Activated naive CD4-positive, alpha-beta T cell treated with anti-CD3 and anti-CD28 coated beads, Interleukin-2, amount 50 U/mL, for 72 hours (primary cell): ENCODE results near the gene CHST12. TPM values are rescaled to one million over a fixed set of nuclear protein-coding genes. Genes with fewer than 3 reads are reported as not detected.
"Not testable (repeated sequence)": the region's sequence is repeated elsewhere in the genome, so short reads cannot be mapped to it uniquely, and the experiment has no call there.

Source experiments
- ATAC-seq, 2 donors: fragments of 150-1000 bp; cut with Tn5 transposase; 2 replicates each; pipeline ENCODE4 v1.10.0; 2021; ENCODE audit warnings: mild to moderate bottlenecking in 2 of 2, moderate library complexity in 2 of 2
- DNase-seq, 2 donors: peaks; one replicate each; pipeline ENCODE4 v3.0.0; 2021 to 2022; ENCODE audit warnings: low spot score in 2 of 2
- H3K27ac Mint-ChIP-seq, 2 donors: one replicate each; pipeline ENCODE4 v1.8.0; 2022; ENCODE audit warnings: mild to moderate bottlenecking in 2 of 2, mixed read lengths in 2 of 2
- H3K36me3 Mint-ChIP-seq, 2 donors: one replicate each; pipeline ENCODE4 v1.8.0; 2022; ENCODE audit warnings: mixed read lengths in 2 of 2
- H3K9me3 Mint-ChIP-seq, 2 donors: one replicate each; pipeline ENCODE4 v1.8.0; 2022; ENCODE audit warnings: mixed read lengths in 2 of 2
- total RNA-seq, 2 donors: library from RNA; stranded (reverse); gene quantifications; one replicate each; pipeline ENCODE4 v1.2.3, GENCODE V29; 2022

CHST12 gene
- total RNA-seq, 2 donors from 2014 or later, result 1.3 to 2.6 TPM

DNA sequence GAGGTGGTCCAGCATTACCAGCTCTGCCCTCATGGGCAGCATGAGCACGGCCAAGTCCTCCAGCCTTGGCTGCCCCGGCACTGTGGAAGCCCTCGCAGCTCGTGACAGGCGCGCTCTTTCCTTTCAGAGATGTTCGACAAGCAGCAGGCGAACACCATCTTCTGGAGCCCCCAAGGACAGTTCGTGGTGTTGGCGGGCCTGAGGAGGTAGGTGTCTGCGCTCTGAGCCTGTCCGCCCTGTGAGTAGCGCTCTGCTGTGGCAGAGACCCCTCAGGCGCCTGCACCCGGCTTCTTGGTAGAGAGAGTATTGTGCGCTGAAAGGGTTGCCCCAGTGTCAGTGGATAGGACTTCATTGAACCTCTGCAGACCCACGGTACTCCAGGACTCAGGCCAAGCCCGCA is 29.0 kb upstream of the CHST12 start:
- no peaks in the 10 kb centered on the region for H3K9me3 Mint-ChIP-seq
- ATAC-seq, result no peak
- peaks cover 28 to 46% of the 10 kb centered on the region in 2 donors for H3K36me3 Mint-ChIP-seq
- no peak for DNase-seq
- no peak overlapping the region for H3K27ac Mint-ChIP-seq

DNA sequence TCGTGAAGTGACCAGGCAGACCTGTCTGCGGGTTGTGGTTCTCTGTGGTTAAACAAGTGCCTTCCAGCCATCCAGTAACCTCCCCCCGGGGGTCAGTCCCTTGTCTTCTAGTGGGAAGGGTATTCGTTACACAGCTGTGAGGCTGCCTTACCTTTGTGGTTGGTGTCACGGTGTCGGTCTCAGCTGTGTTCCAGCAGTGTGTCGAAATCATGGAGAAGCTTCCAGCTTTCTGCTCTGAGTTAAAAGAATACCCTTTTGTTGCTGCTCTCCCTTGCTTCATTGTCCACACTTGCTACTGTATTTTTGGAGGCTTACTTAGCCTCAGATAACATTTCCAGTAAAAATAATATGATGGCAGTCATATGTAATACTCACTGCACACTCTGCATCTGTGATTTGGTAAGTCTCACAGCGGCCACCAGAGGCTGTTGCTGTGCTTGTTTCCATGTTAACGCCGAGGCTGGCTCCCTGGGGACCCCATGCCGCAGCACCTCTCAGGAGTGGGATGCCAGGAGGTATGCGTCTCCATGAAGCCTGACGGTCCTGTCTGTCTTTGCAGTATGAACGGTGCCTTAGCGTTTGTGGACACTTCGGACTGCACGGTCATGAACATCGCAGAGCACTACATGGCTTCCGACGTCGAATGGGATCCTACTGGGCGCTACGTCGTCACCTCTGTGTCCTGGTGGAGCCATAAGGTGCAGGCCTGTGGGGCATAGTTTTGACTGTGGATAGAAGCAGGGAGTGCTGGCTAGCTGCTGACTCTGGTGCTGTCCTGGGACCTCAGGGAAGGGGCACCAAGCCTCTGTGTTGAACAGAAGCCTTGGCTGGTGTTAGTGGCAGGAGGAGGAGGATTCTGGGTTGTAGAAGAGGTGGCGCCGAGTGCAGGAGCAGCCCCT is 28.3 kb upstream of the CHST12 start:
- Mint-ChIP-seq H3K9me3 (no peaks in the 10 kb centered on the region), H3K36me3 (peaks cover 30 to 48% of the 10 kb centered on the region in 2 donors), H3K27ac (peak overlapping the region in 1 of 2 donors; percentile 52)
- DNase-seq (no peak), ATAC-seq (no peak)

DNA sequence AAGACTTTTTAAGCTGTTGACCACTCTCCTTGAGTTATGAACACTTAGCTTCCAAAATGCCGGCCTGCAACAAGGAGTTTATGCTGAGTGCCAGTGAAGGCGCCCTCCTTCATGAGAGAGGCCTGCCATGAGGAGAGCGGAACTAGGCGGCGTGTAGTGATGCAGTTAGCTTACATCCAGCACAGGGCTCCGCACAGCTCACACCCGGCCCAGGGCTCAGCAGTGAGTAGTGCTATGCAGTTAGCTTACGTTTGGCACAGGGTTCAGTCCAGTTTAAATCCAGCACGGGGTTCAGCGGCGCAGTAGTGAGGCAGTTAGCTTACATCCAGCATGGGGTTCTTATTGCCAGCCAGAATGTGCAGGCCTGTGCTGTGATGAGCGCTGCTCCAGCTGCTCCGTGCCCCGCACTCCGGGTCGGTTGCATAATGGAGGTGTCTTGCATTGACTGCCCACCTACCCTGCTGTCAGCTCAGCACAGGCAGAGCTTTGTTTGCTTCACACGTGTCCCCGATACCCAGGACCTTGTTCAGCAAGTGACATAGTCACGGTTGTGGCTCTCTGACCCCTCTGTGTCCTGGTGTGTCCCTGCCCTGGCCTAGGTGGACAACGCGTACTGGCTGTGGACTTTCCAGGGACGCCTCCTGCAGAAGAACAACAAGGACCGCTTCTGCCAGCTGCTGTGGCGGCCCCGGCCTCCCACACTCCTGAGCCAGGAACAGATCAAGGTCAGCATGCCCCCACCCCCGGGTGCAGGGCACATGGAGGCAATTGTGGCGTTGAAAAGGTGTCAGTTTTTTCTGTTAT is 26.9 kb upstream of the CHST12 start:
- no peak for DNase-seq
- H3K27ac Mint-ChIP-seq, result no peak overlapping the region
- peak in 1 of 2 donors; percentile 5 for ATAC-seq
- peaks cover 28 to 53% of the 10 kb centered on the region in 2 donors for H3K36me3 Mint-ChIP-seq
- no peaks in the 10 kb centered on the region for H3K9me3 Mint-ChIP-seq

DNA sequence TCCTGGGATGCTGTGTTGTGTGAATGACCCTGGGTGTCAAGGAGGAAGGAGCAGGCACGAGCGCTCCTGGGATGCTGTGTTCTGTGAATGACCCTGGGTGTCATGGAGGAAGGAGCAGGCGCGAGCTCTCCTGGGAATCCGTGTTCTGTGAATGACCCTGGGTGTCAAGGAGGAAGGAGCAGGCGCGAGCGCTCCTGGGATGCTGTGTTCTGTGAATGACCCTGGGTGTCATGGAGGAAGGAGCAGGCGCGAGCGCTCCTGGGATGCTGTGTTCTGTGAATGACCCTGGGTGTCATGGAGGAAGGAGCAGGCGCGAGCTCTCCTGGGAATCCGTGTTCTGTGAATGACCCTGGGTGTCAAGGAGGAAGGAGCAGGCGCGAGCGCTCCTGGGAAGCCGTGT is 25.9 kb upstream of the CHST12 start:
- not testable (repeated sequence) for H3K27ac Mint-ChIP-seq, ATAC-seq, H3K9me3 Mint-ChIP-seq, DNase-seq
- peaks cover 23 to 43% of the 10 kb centered on the region in 2 donors for H3K36me3 Mint-ChIP-seq

DNA sequence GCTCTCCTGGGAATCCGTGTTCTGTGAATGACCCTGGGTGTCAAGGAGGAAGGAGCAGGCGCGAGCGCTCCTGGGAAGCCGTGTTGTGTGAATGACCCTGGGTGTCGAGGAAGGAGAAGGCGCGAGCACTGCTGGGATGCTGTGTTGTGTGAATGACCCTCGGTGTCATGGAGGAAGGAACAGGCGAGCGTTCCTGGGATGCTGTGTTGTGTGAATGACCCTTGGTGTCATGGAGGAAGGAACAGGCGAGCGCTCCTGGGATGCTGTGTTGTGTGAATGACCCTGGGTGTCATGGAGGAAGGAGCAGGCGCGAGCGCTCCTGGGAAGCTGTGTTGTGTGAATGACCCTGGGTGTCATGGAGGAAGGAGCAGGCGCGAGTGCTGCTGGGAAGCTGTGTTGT is 25.3 kb upstream of the CHST12 start:
- DNase-seq, ATAC-seq, H3K9me3 Mint-ChIP-seq: not testable (repeated sequence)
- Mint-ChIP-seq H3K36me3 (peaks cover 23 to 38% of the 10 kb centered on the region in 2 donors), H3K27ac (peak overlapping the region in 1 of 2 donors; percentile 3)

DNA sequence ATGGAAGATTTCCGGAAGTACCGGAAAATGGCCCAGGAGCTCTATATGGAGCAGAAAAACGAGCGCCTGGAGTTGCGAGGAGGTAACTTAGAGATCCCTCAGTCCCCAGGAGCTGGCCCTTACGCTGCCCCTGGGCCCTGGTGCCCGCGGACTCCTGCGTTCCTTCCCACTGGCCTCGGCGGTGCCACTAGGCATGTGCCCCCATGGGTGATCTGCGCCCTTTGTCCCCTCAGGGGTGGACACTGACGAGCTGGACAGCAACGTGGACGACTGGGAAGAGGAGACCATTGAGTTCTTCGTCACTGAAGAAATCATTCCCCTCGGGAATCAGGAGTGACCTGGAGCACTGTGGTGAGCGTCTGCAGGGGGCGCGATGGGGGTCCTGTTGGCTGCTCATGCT is 24.2 kb upstream of the CHST12 start:
- ATAC-seq (no peak), DNase-seq (no peak)
- Mint-ChIP-seq H3K27ac (peak overlapping the region in 1 of 2 donors; percentile 55), H3K36me3 (peaks cover 23 to 38% of the 10 kb centered on the region in 2 donors), H3K9me3 (no peaks in the 10 kb centered on the region)

DNA sequence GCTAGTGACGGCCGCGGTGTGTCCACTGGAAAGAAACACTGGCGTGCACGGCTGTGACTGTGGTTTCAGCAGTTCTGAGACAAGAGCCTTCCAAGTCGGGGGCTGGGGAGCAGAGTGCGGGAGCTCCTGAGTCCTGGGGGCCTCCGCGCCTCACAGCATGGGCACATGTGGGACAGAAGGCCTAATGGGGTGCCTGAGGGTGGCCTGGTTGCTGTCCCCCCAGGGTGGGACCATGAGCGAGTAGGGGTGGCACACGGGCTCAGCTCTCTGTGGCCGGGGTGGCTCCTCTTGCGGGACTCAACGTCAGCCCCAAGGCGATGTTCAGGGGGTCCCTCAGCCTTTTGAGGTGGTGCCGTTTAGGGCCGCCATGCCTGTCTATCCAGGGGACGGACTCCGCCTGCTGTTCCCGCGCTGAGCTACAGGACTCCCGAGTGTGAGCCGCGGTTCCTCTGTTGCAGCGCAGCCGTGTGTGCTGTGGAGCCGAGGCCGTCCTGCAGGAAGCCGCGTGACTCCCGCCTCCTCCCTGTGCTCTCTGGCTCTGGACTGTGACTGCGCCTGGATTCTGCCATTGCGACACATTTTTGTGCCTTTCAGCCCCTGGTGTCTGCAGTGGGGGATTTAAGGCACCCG is 23.5 kb upstream of the CHST12 start:
- ATAC-seq (peak in 1 of 2 donors; percentile 3), DNase-seq (no peak)
- Mint-ChIP-seq H3K27ac (peak overlapping the region in 1 of 2 donors; percentile 44), H3K9me3 (no peaks in the 10 kb centered on the region), H3K36me3 (peaks cover 20 to 38% of the 10 kb centered on the region in 2 donors)

DNA sequence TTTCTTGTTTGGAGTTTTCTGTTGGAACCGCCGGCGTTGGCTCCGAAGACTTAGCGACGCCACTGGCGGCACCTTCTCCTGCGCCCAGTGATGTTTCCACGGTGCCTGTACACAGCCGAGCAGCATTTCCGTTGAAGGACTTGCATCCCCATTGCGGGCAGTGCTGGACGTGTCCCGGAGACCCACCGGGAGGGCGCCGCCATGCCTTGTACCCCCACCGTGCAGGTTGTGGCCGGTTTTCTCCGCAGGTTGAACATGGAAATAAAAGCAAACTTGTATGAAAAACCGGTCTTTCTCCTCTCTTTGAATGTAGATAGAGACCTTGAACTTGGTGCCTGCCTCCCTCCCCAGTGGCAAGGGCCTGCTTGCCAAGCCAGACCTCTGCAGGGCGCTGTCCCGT is 22.9 kb upstream of the CHST12 start:
- ATAC-seq, result no peak
- no peaks in the 10 kb centered on the region for H3K9me3 Mint-ChIP-seq
- peak overlapping the region in 1 of 2 donors; percentile 44 for H3K27ac Mint-ChIP-seq
- DNase-seq, result no peak
- peaks cover 15 to 32% of the 10 kb centered on the region in 2 donors for H3K36me3 Mint-ChIP-seq

DNA sequence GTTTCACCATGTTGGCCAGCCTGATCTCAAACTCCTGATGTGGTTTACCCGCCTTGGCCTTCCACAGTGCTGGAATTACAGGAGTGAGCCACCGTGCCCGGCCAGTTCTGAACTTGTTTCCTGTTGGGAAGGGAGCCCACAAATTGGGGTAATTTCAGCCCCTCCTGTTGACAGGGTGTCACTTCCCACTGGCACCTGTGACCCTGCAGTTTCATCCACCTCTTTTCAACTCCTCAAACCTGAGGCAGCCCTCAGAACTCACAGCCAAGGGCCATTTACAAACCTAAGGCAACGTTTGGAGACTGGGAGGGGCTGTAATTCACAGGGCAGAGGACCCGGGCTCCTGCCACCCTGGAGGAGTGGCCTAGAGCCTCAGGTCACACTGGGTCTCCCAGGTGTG is 22.2 kb upstream of the CHST12 start:
- DNase-seq (no peak), ATAC-seq (no peak)
- Mint-ChIP-seq H3K27ac (no peak overlapping the region), H3K36me3 (peaks cover 15 to 29% of the 10 kb centered on the region in 2 donors), H3K9me3 (no peaks in the 10 kb centered on the region)

DNA sequence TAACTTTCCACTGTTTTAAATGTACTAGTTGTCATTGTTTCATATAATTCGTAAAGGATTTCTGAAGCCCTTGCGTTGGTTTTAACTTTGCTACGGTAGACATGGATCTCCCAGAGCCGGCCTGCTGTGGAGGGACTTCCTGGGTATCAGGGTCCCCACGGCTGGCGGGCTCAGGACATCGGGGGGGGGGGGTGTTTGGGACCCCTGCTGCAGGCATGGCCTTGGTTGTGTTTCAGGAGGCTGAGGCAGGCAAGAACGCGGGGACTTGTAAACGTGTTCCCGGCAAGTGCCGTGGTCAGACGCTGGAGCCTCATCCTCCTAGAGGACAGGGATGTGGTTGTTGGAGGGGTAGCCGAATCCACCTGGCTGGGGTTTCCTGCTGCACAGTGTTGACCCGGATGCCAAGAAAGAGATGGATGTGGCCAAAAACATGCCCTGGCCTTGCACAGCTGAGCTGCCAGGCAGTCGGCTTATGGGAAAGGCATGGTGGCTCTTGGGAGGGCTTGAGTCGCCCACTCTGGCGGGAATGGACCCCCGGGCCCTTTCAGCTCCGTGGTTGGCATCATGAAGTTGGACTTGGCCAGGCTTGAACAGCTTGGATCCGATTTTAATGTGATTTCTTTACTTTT is 21.4 kb upstream of the CHST12 start:
- no peak for DNase-seq
- no peak for ATAC-seq
- Mint-ChIP-seq H3K9me3 (no peaks in the 10 kb centered on the region), H3K36me3 (peaks cover 12 to 26% of the 10 kb centered on the region in 2 donors), H3K27ac (peak overlapping the region in 1 of 2 donors; percentile 29)

DNA sequence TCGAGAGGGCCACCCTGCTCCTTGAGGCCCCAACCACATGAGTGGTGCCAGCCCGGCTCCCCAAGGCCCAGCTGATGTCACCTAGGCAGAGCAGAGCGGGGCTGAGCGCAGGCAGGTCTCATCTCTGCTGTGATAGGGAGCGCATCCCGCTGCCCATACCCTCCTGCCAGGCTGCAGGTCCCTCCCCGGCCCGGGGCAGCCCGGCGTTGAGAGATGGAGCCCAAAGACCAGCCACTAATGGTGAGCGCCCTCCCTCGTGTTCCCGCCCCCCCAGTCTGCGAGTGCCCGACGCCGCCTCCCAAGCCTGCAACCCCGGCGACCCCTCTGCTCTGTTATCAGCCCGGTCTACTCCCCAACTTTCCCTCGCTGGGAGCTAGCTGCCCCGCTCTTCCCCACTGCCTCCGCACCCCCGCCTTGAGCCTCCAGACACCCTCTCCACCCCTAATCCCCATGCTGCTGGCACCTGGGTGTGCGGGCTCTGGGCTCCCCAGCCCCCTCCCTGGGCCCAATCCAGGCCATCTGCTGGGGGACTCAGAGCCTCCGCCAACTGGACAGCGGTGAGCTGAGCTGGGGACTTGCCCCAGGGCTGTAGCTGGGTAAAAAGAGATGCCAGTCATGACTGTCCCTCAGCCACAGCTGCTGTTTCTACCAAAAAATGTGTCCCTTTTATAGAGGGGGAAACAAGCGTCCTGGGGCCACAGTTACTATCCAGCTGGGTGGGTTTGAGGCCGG is 19.7 kb upstream of the CHST12 start:
- ATAC-seq (peak in 1 of 2 donors; percentile 5), DNase-seq (no peak)
- Mint-ChIP-seq H3K9me3 (no peaks in the 10 kb centered on the region), H3K27ac (no peak overlapping the region), H3K36me3 (peaks cover 7 to 14% of the 10 kb centered on the region in 2 donors)

DNA sequence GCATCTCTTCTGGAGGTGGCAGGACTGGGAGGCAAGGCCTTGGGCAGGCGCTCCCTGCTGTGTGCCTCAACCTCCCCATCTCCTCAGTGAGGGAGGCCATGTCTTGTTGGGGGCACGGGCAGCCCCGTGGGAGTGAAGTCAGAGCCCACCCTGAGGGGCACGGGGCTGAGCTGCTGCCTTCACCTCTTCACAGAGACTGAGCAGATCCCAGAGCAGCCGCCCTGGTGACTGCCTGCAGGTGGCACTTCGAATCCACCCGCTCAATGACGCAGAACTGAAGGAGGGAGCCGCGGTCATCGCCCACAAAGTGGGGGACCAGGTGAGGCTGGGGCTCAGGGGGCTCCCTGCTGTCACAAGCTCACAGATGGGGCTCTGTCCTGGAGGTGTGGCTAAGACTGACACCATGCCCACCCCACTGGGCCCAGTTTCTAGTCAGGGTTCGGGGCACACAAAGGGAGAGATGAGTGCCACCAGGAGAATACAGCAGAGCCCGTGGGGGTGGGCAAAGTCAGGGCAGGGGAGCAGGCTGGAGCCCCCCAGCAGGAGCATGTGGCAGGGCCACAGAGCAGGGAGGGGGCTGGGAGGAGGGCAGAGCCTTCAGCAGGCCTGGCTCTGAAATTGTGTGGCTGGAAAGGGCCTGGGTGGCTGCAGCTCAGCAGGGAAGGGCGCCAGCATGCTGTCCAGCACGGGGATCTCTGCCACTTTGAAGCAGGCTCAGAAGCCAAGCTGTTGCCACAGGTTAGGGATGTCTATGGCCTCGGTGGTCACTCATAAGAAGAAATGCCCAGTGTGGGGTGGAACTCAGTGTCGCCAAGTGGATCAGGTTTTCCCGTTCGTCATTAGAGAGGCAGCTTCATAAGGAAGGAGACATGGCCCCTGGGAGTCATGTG is 18.8 kb upstream of the CHST12 start:
- Mint-ChIP-seq H3K36me3 (peaks cover under 1 to 8% of the 10 kb centered on the region in 2 donors), H3K27ac (peak overlapping the region in 1 of 2 donors; percentile 36), H3K9me3 (no peaks in the 10 kb centered on the region)
- DNase-seq (no peak), ATAC-seq (peak in 1 of 2 donors; percentile 23)

DNA sequence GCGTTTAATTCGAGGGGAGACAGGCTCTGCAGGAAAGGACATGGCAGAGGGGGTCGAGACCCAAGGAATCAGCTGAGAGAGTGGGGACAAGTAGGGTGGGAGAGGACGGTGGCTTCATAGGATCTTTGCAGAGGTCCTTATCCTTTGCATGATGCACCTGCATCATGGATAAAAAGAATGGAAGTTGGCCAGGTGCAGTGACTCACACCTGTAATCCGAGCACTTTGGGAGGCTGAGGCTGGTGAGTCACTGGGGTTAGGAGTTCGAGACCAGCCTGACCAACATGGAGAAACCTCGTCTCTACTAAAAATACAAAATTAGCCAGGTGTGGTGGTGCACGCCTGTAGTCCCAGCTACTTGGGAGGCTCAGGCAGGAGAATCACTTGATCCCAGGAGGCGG is 17.3 kb upstream of the CHST12 start:
- not testable (repeated sequence) for H3K36me3 Mint-ChIP-seq, H3K9me3 Mint-ChIP-seq, DNase-seq, ATAC-seq
- H3K27ac Mint-ChIP-seq, result peak overlapping the region in 1 of 2 donors; percentile 44

DNA sequence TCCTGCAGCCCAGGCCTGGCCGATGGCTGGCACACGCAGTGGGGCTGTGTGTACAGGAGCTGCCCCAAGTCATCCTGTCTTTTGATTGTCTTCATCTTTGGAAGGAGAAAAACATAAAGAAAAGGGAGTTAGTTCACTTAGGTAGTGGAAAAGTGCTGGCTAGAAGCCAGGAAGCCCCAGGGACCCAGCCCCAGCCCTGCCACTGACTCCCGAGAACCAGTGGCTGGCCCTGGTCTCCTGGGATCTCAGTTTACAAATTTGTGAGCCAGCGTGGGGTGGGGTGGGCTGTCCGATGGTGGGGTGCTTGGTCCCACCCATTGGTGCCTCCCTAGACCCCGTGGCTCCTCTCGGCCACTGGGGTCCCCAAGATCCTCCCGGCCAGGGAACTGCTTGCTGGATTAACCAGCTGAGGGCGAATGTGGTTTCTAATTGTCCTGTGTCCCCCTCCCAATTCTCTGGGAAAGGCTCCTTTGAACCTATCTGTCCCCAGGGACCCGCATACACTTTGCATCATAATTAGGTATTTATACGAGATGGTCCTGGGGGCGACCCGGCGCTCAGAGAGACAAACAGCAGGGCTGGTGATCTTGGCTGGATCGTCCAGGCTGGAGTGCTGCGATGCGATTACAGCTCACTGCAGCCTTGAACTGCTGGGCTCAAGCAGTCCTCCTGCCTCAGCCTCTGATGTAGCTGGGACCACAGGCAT is 16.3 kb upstream of the CHST12 start:
- no peak for DNase-seq
- Mint-ChIP-seq H3K9me3 (no peaks in the 10 kb centered on the region), H3K27ac (no peak overlapping the region), H3K36me3 (no peaks in the 10 kb centered on the region)
- ATAC-seq, result no peak
